Effector memory CD8-positive, alpha-beta T cell (primary cell): Measurements from ENCODE around the gene ABCA7.

ENCODE experiments used
- ATAC-seq: fragments of 150-1000 bp; cut with Tn5 transposase; replicated peaks from 2 replicates; pipeline ENCODE4 v1.10.0; 2021; ENCODE audit warnings: mild to moderate bottlenecking, moderate library complexity
- DNase-seq, 3 experiments: peaks; one replicate each; pipeline ENCODE4 v3.0.0; 2021
- H3K27ac Mint-ChIP-seq, 2 donors: one replicate each; pipeline ENCODE4 v1.8.0; 2022; ENCODE audit warnings: mild to moderate bottlenecking in 2 of 2, mixed read lengths in 2 of 2, moderate library complexity in 2 of 2
- H3K27me3 Mint-ChIP-seq, 2 donors: one replicate each; pipeline ENCODE4 v1.8.0; 2022; ENCODE audit warnings: mixed read lengths in 2 of 2
- H3K36me3 Mint-ChIP-seq: one replicate; pipeline ENCODE4 v1.8.0; 2022; ENCODE audit warnings: mild to moderate bottlenecking, moderate library complexity, mixed read lengths; ENCODE audit not compliant: insufficient read depth
- H3K4me1 Mint-ChIP-seq, 2 donors: one replicate each; pipeline ENCODE4 v1.8.0; 2022; ENCODE audit warnings: low read depth in 2 of 2, mixed read lengths in 2 of 2
- H3K4me3 Mint-ChIP-seq, 2 donors: one replicate each; pipeline ENCODE4 v1.8.0; 2022; ENCODE audit warnings: mild to moderate bottlenecking in 2 of 2, mixed read lengths in 2 of 2, moderate library complexity in 2 of 2
- H3K9me3 Mint-ChIP-seq, 2 donors: one replicate each; pipeline ENCODE4 v1.8.0; 2022; ENCODE audit warnings: mixed read lengths in 2 of 2

ABCA7 gene

GRCh38 chr19:1084024-1084868 lies 44.3 kb downstream of the ABCA7 start:
- H3K27ac Mint-ChIP-seq = peak overlapping the region; percentile 93 to 95
- no peaks in the 10 kb centered on the region for H3K27me3 Mint-ChIP-seq

DNA sequence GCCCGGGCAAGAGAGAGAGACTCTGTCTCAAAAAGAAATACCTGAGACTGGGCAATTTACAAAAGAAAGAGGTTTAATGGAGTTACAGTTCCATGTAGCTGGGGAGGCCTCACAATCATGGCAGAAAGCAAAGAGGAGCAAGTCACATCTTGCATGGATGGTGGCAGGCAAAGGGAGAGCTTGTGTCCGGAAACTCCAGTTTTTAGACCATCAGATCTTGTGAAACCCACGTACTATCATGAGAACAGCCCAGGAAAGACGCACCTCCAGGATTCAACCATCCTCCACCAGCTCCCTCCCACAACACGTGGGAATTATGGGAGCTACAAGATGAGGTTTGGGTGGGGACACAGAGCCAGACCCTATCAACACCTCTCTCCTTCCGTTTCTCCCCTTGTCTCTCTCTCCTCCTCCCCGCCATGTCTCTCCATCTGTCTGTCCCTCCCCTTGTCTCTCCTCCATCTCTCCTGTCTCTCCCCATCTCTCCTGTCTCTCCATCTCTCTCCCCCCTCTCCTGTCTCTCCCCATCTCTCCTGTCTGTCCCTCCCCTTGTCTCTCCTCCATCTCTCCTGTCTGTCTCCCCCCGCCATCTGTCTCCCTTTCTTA lies 45.2 kb downstream of the ABCA7 start:
- H3K27ac Mint-ChIP-seq = peak overlapping the region; percentile 93 to 95
- no peaks in the 10 kb centered on the region for H3K27me3 Mint-ChIP-seq
- H3K36me3 Mint-ChIP-seq = peaks cover 98% of the 10 kb centered on the region
- no peaks in the 10 kb centered on the region for H3K9me3 Mint-ChIP-seq
- no peak for ATAC-seq
- no peak for DNase-seq
- peaks cover 36 to 43% of the 10 kb centered on the region in 2 donors for H3K4me1 Mint-ChIP-seq
- peak overlapping the region; percentile 28 to 54 for H3K4me3 Mint-ChIP-seq

More at GRCh38 chr19:1084024-1084868, 44.3 kb downstream of the ABCA7 start:
- Mint-ChIP-seq H3K9me3 (no peaks in the 10 kb centered on the region), H3K4me1 (peaks cover 29 to 40% of the 10 kb centered on the region in 2 donors), H3K4me3 (peak overlapping the region in 1 of 2 donors; percentile 57), H3K36me3 (peaks cover 98% of the 10 kb centered on the region)
- peak in 1 of 3 experiments; percentile 17 for DNase-seq
- no peak for ATAC-seq

DNA sequence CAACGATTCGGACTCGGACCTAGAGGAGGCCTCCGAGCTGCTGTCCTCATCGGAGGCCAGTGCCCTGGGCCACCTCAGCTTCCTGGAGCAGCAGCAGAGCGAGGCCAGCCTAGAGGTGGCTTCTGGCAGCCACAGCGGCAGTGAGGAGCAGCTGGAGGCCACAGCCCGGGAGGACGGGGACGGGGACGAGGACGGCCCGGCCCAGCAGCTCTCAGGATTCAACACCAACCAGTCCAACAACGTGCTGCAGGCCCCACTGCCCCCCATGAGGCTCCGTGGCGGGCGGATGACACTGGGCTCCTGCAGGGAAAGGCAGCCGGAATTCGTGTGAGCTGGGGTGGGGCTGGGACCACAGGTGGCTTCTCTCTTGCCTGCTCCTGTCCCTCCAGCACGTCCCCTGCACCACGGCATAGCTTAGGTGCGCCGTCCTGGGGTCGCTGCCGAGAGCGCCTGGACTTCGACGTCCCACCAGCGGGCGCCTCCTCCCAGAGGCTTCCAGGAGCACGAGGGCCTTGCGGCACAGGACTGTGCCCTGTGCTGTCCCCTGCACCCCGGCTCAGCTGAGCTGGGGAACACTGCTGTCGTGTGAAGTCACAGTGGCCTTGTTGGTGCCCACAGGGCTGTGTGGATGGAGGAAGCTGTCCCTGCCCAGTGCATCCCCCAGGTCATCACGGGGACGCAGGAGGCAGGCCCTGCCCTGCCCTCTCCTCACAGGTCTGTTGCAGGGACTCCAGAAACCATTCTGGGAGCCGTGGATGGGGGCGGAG lies 46.0 kb downstream of the ABCA7 start:
- Mint-ChIP-seq H3K36me3 (peaks cover 98% of the 10 kb centered on the region), H3K4me3 (peak overlapping the region; percentile 28 to 54), H3K27ac (peak overlapping the region; percentile 93 to 95), H3K4me1 (peaks cover 36 to 41% of the 10 kb centered on the region in 2 donors), H3K27me3 (no peaks in the 10 kb centered on the region), H3K9me3 (no peaks in the 10 kb centered on the region)
- DNase-seq = no peak
- no peak for ATAC-seq

GRCh38 chr19:1086613-1087012 lies 46.7 kb downstream of the ABCA7 start:
- peak overlapping the region in 1 of 2 donors; percentile 31 for H3K4me3 Mint-ChIP-seq
- no peaks in the 10 kb centered on the region for H3K27me3 Mint-ChIP-seq
- H3K27ac Mint-ChIP-seq = peak overlapping the region in 1 of 2 donors; percentile 95
- ATAC-seq (no peak), DNase-seq (no peak)
- H3K4me1 Mint-ChIP-seq = peaks cover 36 to 38% of the 10 kb centered on the region in 2 donors
- no peaks in the 10 kb centered on the region for H3K9me3 Mint-ChIP-seq
- H3K36me3 Mint-ChIP-seq = peaks cover 96% of the 10 kb centered on the region

DNA sequence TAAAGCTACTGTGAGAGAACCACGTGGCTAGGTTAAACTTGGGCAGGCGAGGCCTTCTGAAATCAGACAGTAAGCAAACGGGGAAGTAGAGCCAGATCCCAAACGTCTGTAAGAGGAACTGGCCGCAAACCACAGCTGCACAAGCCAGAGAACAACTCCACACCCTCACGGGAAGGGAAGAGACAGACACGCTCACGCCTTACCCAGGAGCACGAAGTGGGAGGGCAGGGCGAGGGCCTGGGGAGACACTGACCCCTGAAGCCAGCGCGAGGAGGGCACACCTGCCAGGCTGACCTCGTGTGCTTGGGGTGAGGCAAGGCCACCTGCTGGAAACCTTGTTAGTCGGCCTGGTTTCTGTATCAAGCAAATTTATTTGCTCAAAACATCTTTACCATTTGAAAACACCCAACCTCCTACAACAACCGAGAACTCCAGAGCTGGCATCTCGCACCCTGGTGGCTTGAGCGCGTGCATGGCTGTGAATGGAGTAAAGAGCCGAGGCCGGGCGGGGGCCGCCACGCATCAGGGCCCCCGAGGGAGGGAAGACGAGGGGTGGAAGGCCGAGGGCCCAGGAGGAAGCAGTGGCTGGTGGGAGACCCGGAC lies 48.0 kb downstream of the ABCA7 start:
- peaks cover 30 to 34% of the 10 kb centered on the region in 2 donors for H3K4me1 Mint-ChIP-seq
- H3K27me3 Mint-ChIP-seq = no peaks in the 10 kb centered on the region
- peak overlapping the region; percentile 47 to 61 for H3K4me3 Mint-ChIP-seq
- peak overlapping the region; percentile 83 to 95 for H3K27ac Mint-ChIP-seq
- H3K9me3 Mint-ChIP-seq = no peaks in the 10 kb centered on the region
- H3K36me3 Mint-ChIP-seq = peaks cover 98% of the 10 kb centered on the region
- no peak for DNase-seq
- ATAC-seq = peak; percentile 39

DNA sequence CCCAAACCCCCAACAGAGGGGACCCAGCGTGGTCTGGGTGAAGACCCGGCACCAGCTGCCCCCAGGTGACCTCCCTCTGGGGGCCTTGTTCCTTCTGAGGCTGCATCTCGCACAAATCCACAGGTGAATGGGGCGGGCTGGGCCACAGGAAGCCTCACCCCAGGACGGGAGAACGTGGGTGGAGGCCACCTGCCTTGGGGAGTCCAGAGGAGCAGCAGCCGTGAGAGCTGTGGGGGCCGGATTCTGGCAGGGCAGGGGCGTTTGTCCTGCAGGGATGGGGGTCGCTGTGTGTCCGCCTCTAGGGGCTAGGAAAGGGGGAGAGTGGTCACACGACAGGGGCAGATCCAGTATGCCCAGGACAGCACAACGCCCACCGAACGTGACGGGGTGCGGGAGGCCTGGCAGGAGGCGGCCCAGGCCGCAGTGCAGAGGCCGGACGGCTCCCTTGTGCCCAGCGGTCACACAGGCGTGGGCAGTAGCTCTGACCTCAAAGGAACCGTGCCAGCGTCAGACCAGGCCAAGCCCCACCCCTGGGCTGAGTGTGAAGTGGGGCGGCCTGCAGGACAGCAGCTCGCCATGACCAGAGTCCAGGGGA lies 48.6 kb downstream of the ABCA7 start:
- Mint-ChIP-seq H3K27ac (peak overlapping the region; percentile 83 to 95), H3K4me3 (peak overlapping the region; percentile 47 to 61), H3K27me3 (no peaks in the 10 kb centered on the region), H3K4me1 (peaks cover 33 to 36% of the 10 kb centered on the region in 2 donors), H3K9me3 (no peaks in the 10 kb centered on the region), H3K36me3 (peaks cover 98% of the 10 kb centered on the region)
- DNase-seq = no peak
- ATAC-seq = peak; percentile 14

- Mint-ChIP-seq H3K27ac (peak overlapping the region in 1 of 2 donors; percentile 95), H3K4me3 (peak overlapping the region in 1 of 2 donors; percentile 14), H3K4me1 (peaks cover 38 to 39% of the 10 kb centered on the region in 2 donors), H3K9me3 (no peaks in the 10 kb centered on the region), H3K27me3 (no peaks in the 10 kb centered on the region), H3K36me3 (peaks cover 90% of the 10 kb centered on the region)
- ATAC-seq = no peak
- no peak for DNase-seq
Measured at GRCh38 chr19:1089126-1089771, 49.3 kb downstream of the ABCA7 start.

DNA sequence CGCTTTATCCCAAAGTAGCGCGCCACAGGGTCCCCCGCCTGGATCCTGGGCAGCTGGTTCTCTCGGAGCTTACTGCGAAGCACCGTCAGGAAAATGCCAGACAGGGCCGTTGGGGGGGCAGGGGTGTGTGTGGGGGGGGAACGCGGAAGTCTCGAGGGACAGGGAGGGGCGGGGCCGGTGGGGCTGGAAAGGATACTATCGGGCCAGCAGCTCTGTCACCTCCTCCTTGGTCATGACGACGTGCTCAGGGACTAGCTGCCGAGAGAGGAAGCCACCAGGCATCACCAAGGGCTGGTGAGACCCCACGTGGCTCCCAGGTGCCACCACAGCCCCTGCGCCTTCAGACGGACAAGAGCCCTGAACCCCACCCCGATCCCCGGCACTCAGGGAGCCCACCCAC lies 50.0 kb downstream of the ABCA7 start:
- Mint-ChIP-seq H3K27me3 (no peaks in the 10 kb centered on the region), H3K27ac (peak overlapping the region in 1 of 2 donors; percentile 95), H3K9me3 (no peaks in the 10 kb centered on the region), H3K36me3 (peaks cover 84% of the 10 kb centered on the region), H3K4me3 (no peak overlapping the region), H3K4me1 (peaks cover 42 to 43% of the 10 kb centered on the region in 2 donors)
- DNase-seq (no peak), ATAC-seq (peak; percentile 60)

DNA sequence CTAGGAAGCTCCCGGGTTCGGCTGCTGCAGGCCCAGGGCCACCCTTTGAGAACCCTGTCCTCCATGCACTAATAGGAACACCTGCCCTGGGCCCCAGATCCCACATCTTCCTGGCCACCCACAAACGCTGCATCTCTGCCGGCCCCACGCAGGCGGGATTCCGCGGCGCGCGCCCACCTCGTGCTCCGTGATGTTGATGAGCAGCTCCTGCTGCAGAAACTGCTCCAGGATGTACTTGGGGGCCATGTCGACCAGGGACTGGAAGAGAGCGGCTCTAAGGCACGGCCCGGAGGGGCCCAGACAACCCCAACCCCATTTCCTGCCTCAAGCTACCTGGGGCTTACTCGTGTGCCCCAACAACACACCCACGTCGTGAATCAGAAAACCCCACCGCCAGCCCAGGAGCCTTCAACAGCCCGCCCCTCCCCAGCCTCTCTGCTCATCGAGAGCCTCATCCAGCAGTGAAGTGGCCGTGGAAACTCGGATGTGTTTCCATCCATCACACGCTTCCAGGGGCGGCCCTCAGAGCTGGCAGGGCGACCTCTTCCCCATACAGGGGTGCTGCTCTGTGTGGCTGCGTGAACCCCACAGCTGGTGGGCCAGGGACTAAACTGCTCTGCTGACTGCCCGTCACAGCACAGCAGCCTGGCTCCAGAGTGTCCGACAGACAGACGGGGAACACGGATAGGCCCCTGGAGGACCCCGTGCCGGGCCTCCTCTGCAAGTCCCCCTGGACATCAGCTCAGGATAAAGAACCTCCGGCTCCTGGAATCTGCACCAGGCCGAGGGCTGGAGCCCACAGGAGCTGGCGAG lies 51.0 kb downstream of the ABCA7 start:
- Mint-ChIP-seq H3K27me3 (no peaks in the 10 kb centered on the region), H3K9me3 (no peaks in the 10 kb centered on the region), H3K27ac (peak overlapping the region in 1 of 2 donors; percentile 95), H3K36me3 (peaks cover 79% of the 10 kb centered on the region), H3K4me1 (peaks cover 40 to 43% of the 10 kb centered on the region in 2 donors), H3K4me3 (peak overlapping the region; percentile 18 to 38)
- DNase-seq (no peak), ATAC-seq (no peak)

DNA sequence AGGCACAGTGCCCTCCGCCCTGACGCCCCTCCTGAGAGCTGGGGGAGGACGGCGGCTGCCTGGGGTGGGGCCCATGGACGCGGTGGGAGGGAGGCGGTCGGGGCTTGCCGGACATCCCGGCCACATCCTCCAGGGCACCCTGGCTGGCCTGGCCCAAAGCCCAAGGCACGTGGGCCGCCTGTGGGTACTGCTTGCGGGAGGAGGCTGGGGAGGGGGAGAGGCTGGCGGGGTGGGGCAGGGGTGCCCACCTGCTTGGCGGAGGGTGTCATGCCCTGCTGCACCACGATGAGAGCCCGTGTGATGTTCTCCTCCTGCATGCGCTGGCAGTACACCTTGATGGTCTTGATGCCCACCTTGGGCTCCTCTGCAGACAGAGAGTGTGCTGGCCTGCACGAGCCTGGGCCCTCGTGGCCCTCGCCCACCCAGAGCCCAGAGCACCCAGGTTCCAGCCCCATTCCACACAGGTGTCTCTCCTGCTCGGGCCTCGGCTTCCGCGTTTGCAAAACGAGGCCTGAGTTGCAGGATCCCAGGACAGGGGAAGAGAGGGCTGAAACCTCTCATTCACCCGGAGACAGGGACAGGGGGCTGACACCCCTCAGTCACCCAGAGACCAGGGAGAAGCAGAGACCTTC lies 51.8 kb downstream of the ABCA7 start:
- Mint-ChIP-seq H3K27me3 (no peaks in the 10 kb centered on the region), H3K9me3 (no peaks in the 10 kb centered on the region), H3K4me3 (no peak overlapping the region), H3K4me1 (peaks cover 38 to 45% of the 10 kb centered on the region in 2 donors), H3K27ac (peak overlapping the region in 1 of 2 donors; percentile 95), H3K36me3 (peaks cover 72% of the 10 kb centered on the region)
- no peak for ATAC-seq
- DNase-seq = no peak

DNA sequence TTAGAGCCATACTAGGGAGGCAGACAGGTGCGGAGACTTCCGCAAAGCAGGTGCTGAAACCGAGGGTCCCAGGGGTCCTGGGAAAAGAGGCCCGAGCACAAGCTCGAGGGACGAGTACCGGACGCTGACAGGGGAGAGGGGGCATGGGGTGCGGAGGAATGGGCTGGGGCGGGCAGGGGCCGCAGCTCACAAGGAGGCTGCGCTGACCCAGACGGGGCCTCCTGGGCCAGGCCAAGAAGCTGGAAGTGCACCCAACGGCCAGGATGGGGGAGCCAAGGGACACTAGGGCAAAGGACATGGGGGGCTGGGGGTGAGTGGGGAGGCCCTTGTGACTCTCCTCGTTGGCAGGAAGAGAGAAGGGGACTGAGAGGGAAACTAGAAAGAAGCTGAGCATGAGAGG lies 53.4 kb downstream of the ABCA7 start:
- ATAC-seq = no peak
- Mint-ChIP-seq H3K36me3 (peaks cover 55% of the 10 kb centered on the region), H3K27ac (peak overlapping the region in 1 of 2 donors; percentile 88)

More for the DNA sequence above, 53.4 kb downstream of the ABCA7 start:
- DNase-seq = no peak
- Mint-ChIP-seq H3K9me3 (no peaks in the 10 kb centered on the region), H3K4me3 (peak overlapping the region; percentile 92 to 93), H3K27me3 (no peaks in the 10 kb centered on the region), H3K4me1 (peaks cover 25 to 35% of the 10 kb centered on the region in 2 donors)
